Neuronal stem cell (in vitro differentiated cells): ENCODE results near the gene VSTM2L.
A peak's percentile ranks its signal among the peaks of the same experiment; 100 is the strongest.

Experiments used
- DNase-seq: peaks from one replicate; pipeline ENCODE4 v3.0.0-alpha.2; 2013; ENCODE audit warnings: low spot score
- H2AFZ ChIP-seq: one replicate; pipeline ENCODE4 v1.6.1; 2013; ENCODE audit warnings: mild to moderate bottlenecking, low read length, inconsistent platforms
- H2AK5ac ChIP-seq: 2 replicates; pipeline ENCODE4 v1.6.1; 2013; ENCODE audit warnings: low read depth, mild to moderate bottlenecking, inconsistent platforms, low read length, moderate library complexity, mixed read lengths
- H2BK120ac ChIP-seq: 2 replicates; pipeline ENCODE4 v1.6.1; 2013; ENCODE audit warnings: low read depth, mild to moderate bottlenecking, inconsistent platforms, low read length, moderate library complexity, mixed read lengths
- H2BK12ac ChIP-seq: one replicate; pipeline ENCODE4 v1.6.1; 2013; ENCODE audit warnings: low read length, inconsistent platforms
- H2BK15ac ChIP-seq: 2 replicates; pipeline ENCODE4 v1.6.1; 2013; ENCODE audit warnings: mild to moderate bottlenecking, low read length, inconsistent platforms, mixed read lengths
- H2BK5ac ChIP-seq: one replicate; pipeline ENCODE4 v1.6.1; 2013; ENCODE audit warnings: inconsistent platforms, mild to moderate bottlenecking, low read length, moderate library complexity
- H3K14ac ChIP-seq: one replicate; pipeline ENCODE4 v1.6.1; 2013; ENCODE audit warnings: low read length, inconsistent platforms
- H3K18ac ChIP-seq: 2 replicates; pipeline ENCODE4 v1.6.1; 2013; ENCODE audit warnings: low read length, inconsistent platforms
- H3K23ac ChIP-seq: 2 replicates; pipeline ENCODE4 v1.6.1; 2013; ENCODE audit warnings: low read depth, mild to moderate bottlenecking, mixed read lengths, low read length, inconsistent platforms; ENCODE audit not compliant: poor library complexity
- H3K27ac ChIP-seq: replicated peaks from 3 replicates; pipeline ENCODE4 v1.5.1; 2013; ENCODE audit warnings: low read length, inconsistent platforms
- H3K27me3 ChIP-seq, 3 experiments: 2 replicates each; pipeline ENCODE4 v1.6.1; 2013; ENCODE audit warnings: low read length in 3 of 3, mild to moderate bottlenecking in 2 of 3, inconsistent platforms in 1 of 3, low read depth in 1 of 3, mixed read lengths in 1 of 3, moderate library complexity in 1 of 3; ENCODE audit not compliant: control insufficient read depth in 3 of 3, insufficient read depth in 3 of 3
- H3K36me3 ChIP-seq, 2 donors: replicated peaks in 1 of 2; 2 replicates each; pipeline ENCODE4 v1.6.1; 2013; ENCODE audit warnings: low read length in 2 of 2; ENCODE audit not compliant: control insufficient read depth in 2 of 2, insufficient read depth in 2 of 2
- H3K4ac ChIP-seq: 2 replicates; pipeline ENCODE4 v1.6.1; 2013; ENCODE audit warnings: inconsistent platforms, mild to moderate bottlenecking, low read length, moderate library complexity
- H3K4me1 ChIP-seq, 2 donors: 1 replicate in 1 of 2; 2 replicates in 1 of 2; pipeline ENCODE4 v1.6.1; 2013; ENCODE audit warnings: low read length in 2 of 2, low read depth in 1 of 2; ENCODE audit not compliant: control insufficient read depth in 2 of 2, insufficient read depth in 1 of 2
- H3K4me2 ChIP-seq: one replicate; pipeline ENCODE4 v1.6.1; 2013; ENCODE audit warnings: mild to moderate bottlenecking, low read length, inconsistent platforms; ENCODE audit not compliant: insufficient read depth, poor library complexity, severe bottlenecking
- H3K4me3 ChIP-seq, 2 donors: 2 replicates each; pipeline ENCODE4 v1.5.1; 2013; ENCODE audit warnings: low read length in 2 of 2, mild to moderate bottlenecking in 2 of 2, inconsistent platforms in 1 of 2, moderate library complexity in 1 of 2
- H3K79me1 ChIP-seq: one replicate; pipeline ENCODE4 v1.6.1; 2013; ENCODE audit warnings: low read depth, mild to moderate bottlenecking, inconsistent platforms, low read length, moderate library complexity
- H3K9ac ChIP-seq: one replicate; pipeline ENCODE4 v1.6.1; 2013; ENCODE audit warnings: mild to moderate bottlenecking, low read depth, low read length, inconsistent platforms; ENCODE audit not compliant: poor library complexity
- H3K9me3 ChIP-seq, 2 donors: replicated peaks in 1 of 2; 2 replicates each; pipeline versions ENCODE3 to v1.6.1; 2013; ENCODE audit warnings: low read length in 2 of 2, mild to moderate bottlenecking in 2 of 2, inconsistent platforms in 1 of 2, low read depth in 1 of 2, mixed read lengths in 1 of 2, moderate library complexity in 1 of 2; ENCODE audit not compliant: control insufficient read depth in 2 of 2, insufficient read depth in 1 of 2
- H4K8ac ChIP-seq: one replicate; pipeline ENCODE4 v1.6.1; 2013; ENCODE audit warnings: low read depth, mild to moderate bottlenecking, inconsistent platforms, low read length, moderate library complexity
- H4K91ac ChIP-seq: one replicate; pipeline ENCODE4 v1.6.1; 2013; ENCODE audit warnings: low read length, low read depth, mild to moderate bottlenecking, inconsistent platforms; ENCODE audit not compliant: poor library complexity
- WGBS, 2 donors: extraction: QIAGEN DNeasy Blood & Tissue Kit; methylation state at CpG; one replicate each; pipeline ENCODE4 v1.1.7; 2013; ENCODE audit warnings: missing lambda C conversion rate in 2 of 2, mixed read lengths in 1 of 2; ENCODE audit not compliant: insufficient read length in 2 of 2, insufficient replicate concordance in 1 of 2; ENCODE audit errors: extremely low coverage in 2 of 2; 5-methylcytosine and 5-hydroxymethylcytosine counted together

VSTM2L gene

DNA sequence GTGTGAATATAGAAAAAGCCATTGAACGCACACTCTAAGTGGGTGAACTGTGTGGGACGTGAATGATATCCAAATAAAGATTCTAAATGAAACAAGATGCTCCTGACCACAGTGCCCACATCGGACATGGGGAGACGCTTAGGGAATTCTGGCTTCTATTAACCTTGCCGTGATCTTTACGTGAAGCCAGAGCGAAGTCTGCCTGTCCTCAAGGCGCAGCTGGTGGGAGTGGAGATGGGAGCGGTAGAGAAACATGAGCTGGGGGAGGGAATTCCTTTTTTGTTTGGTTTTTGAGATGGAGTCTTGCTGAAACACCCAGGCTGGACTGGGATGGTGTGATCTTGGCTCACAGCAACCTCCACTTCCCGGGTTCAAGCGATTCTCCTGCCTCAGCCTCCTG is 46.0 kb downstream of the VSTM2L start:
- no peak overlapping the region for H3K27ac ChIP-seq
- H3K4me3 ChIP-seq = no peak overlapping the region
- H2AK5ac ChIP-seq = no peak overlapping the region
- H3K9me3 ChIP-seq = peaks cover 3 to 4% of the 10 kb centered on the region in 2 donors
- no peaks in the 10 kb centered on the region for H3K36me3 ChIP-seq
- no peak overlapping the region for H3K4me2 ChIP-seq
- H3K4ac ChIP-seq = no peak overlapping the region
- H2AFZ ChIP-seq = no peak overlapping the region
- H3K4me1 ChIP-seq = peaks cover 0 to 2% of the 10 kb centered on the region in 2 donors
- no CpG with 5 or more reads among the region's 11 CpGs for WGBS, 2 donors
- no peaks in the 10 kb centered on the region for H3K27me3 ChIP-seq
- DNase-seq = no peak
- no peak overlapping the region for H2BK5ac ChIP-seq
- no peak overlapping the region for H3K14ac ChIP-seq
- H2BK15ac ChIP-seq = no peak overlapping the region
- H3K18ac ChIP-seq = peak overlapping the region; percentile 35
- H2BK12ac ChIP-seq = no peak overlapping the region
- no peak overlapping the region for H3K23ac ChIP-seq
- H4K8ac ChIP-seq = no peak overlapping the region
- H3K79me1 ChIP-seq = no peaks in the 10 kb centered on the region
- H3K9ac ChIP-seq = no peak overlapping the region
- no peak overlapping the region for H4K91ac ChIP-seq
- H2BK120ac ChIP-seq = no peak overlapping the region

DNA sequence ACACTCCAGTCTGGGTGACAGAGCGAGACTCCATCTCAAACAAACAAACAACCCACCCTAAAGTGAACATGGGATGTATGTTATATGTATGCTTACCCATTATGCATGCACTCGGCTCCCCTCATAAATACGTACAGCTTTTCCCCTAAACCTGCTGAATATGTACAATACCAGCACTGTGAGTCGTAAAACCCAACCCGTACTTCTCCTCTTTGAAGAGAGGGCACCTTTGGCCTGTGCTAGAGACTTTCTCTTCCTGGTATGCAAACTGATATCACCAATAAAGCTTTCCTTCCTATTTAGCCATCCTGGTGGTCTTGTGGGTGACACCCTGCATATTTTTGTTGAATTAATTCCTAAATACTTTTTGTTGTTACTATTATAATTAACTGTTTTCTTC is 51.3 kb downstream of the VSTM2L start:
- Histone ChIP-seq H4K91ac (no peak overlapping the region), H3K4ac (no peak overlapping the region), H3K9me3 (no peaks in the 10 kb centered on the region), H4K8ac (no peak overlapping the region), H3K23ac (no peak overlapping the region), H3K79me1 (peaks cover 2% of the 10 kb centered on the region), H3K27ac (no peak overlapping the region), H3K27me3 (no peaks in the 10 kb centered on the region), H3K4me2 (no peak overlapping the region), H3K18ac (no peak overlapping the region), H2AK5ac (no peak overlapping the region), H3K9ac (no peak overlapping the region), H2BK15ac (no peak overlapping the region), H2BK5ac (no peak overlapping the region), H3K4me3 (no peak overlapping the region), H3K4me1 (peaks cover 0 to 2% of the 10 kb centered on the region in 2 donors), H2BK12ac (no peak overlapping the region), H3K14ac (no peak overlapping the region), H2AFZ (no peak overlapping the region), H2BK120ac (no peak overlapping the region), H3K36me3 (no peaks in the 10 kb centered on the region)
- no peak for DNase-seq
- no CpG with 5 or more reads among the region's 5 CpGs for WGBS, 2 donors

DNA sequence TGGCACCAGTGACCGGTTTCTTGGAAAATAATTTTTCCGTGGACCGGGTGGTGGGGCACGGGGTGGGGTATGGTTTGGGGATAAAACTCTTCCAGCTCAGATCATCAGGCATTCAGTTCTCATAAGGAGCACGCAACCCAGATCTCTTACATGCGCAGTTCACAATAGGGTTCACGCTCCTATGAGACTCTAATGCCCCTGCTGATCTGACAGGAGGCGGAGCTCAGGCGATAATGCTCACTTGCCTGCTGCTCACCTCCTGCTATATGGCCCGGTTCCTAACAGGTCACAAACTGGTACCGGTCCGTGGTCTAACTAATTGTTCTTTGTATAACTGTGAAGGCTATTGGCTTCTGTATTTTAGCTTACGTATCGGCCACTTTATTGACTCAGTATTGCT is 51.7 kb downstream of the VSTM2L start:
- no peak overlapping the region for H3K23ac ChIP-seq
- H4K8ac ChIP-seq = no peak overlapping the region
- WGBS, 2 donors = no CpG with 5 or more reads among the region's 14 CpGs
- peaks cover 0 to 2% of the 10 kb centered on the region in 2 donors for H3K4me1 ChIP-seq
- H3K27ac ChIP-seq = no peak overlapping the region
- DNase-seq = no peak
- H4K91ac ChIP-seq = no peak overlapping the region
- H3K4ac ChIP-seq = no peak overlapping the region
- H2BK15ac ChIP-seq = no peak overlapping the region
- no peaks in the 10 kb centered on the region for H3K36me3 ChIP-seq
- no peak overlapping the region for H3K9ac ChIP-seq
- H3K79me1 ChIP-seq = peaks cover 2% of the 10 kb centered on the region
- H3K4me3 ChIP-seq = no peak overlapping the region
- no peak overlapping the region for H3K18ac ChIP-seq
- H3K27me3 ChIP-seq = no peaks in the 10 kb centered on the region
- no peak overlapping the region for H3K4me2 ChIP-seq
- H3K9me3 ChIP-seq = no peaks in the 10 kb centered on the region
- no peak overlapping the region for H2BK5ac ChIP-seq
- H2BK12ac ChIP-seq = no peak overlapping the region
- no peak overlapping the region for H2AK5ac ChIP-seq
- no peak overlapping the region for H3K14ac ChIP-seq
- no peak overlapping the region for H2AFZ ChIP-seq
- no peak overlapping the region for H2BK120ac ChIP-seq

- no peak overlapping the region for H3K23ac ChIP-seq
- H3K27ac ChIP-seq = no peak overlapping the region
- no peak overlapping the region for H2BK120ac ChIP-seq
- no peak overlapping the region for H3K4me3 ChIP-seq
- no peak overlapping the region for H2BK5ac ChIP-seq
- no peak overlapping the region for H2AFZ ChIP-seq
- H3K27me3 ChIP-seq = no peaks in the 10 kb centered on the region
- WGBS, 2 donors = no CpG with 5 or more reads among the region's 7 CpGs
- peaks cover 0 to under 1% of the 10 kb centered on the region in 2 donors for H3K9me3 ChIP-seq
- H3K14ac ChIP-seq = no peak overlapping the region
- no peak overlapping the region for H2AK5ac ChIP-seq
- H4K91ac ChIP-seq = no peak overlapping the region
- no peak overlapping the region for H3K18ac ChIP-seq
- no peak overlapping the region for H4K8ac ChIP-seq
- H3K4me1 ChIP-seq = peaks cover 0 to 2% of the 10 kb centered on the region in 2 donors
- no peak overlapping the region for H3K9ac ChIP-seq
- H2BK12ac ChIP-seq = no peak overlapping the region
- H3K4me2 ChIP-seq = no peak overlapping the region
- no peaks in the 10 kb centered on the region for H3K36me3 ChIP-seq
- no peak for DNase-seq
- peaks cover 2% of the 10 kb centered on the region for H3K79me1 ChIP-seq
- no peak overlapping the region for H2BK15ac ChIP-seq
- H3K4ac ChIP-seq = no peak overlapping the region
These were observed 52.6 kb downstream of the VSTM2L start for GRCh38 chr20:37955511-37955910.
